SK-N-SH (cell line): ENCODE data around the gene AP2A2. TPM values are rescaled to one million over a fixed set of nuclear protein-coding genes. Genes with fewer than 3 reads are reported as not detected.
A peak's percentile ranks its signal among the peaks of the same experiment; 100 is the strongest.

ENCODE experiments used
- CTCF ChIA-PET: fragments of 300-600, 350-600 bp; formaldehyde crosslinking; extraction: SDS; loops from one replicate; lab custom pipeline; 2021; lab: Yijun Ruan, JAX
- POLR2A ChIA-PET: fragments of 350-600 bp; sonication (Branson Sonifier 250); formaldehyde crosslinking; extraction: SDS; loops from one replicate; lab custom pipeline; 2020; ENCODE audit warnings: antibody characterized with exemption, inconsistent platforms; lab: Yijun Ruan, JAX
- DNase-seq: peaks from one replicate; pipeline ENCODE4 v3.0.0; 2012
- H2AFZ ChIP-seq: fragments of 200-600 bp; sonication (generic); 2 replicates; pipeline ENCODE4 v1.8.1; 2016; ENCODE audit warnings: antibody characterized with exemption, mild to moderate bottlenecking, low read depth
- H3F3A ChIP-seq: fragments of 200-600 bp; sonication (generic); replicated peaks from 2 replicates; pipeline ENCODE3; 2016; ENCODE audit warnings: antibody characterized with exemption, mild to moderate bottlenecking; ENCODE audit not compliant: insufficient read depth
- H3K27ac ChIP-seq, 2 experiments: fragments of 200-500 bp in 1 of 2; fragments of 200-600 bp in 1 of 2; sonication (Bioruptor generic) in 1 of 2; sonication (generic), shearing (Covaris generic) in 1 of 2; 2 replicates each; pipeline versions ENCODE4 v1.5.1 to v1.6.1; 2014 to 2016; ENCODE audit warnings: low read depth in 2 of 2, inconsistent platforms in 1 of 2, low read length in 1 of 2, mild to moderate bottlenecking in 1 of 2, mixed read lengths in 1 of 2
- H3K27me3 ChIP-seq: fragments of 200-600 bp; sonication (generic), shearing (Covaris generic); 2 replicates; pipeline ENCODE4 v1.6.1; 2016; ENCODE audit warnings: mixed run types; ENCODE audit not compliant: insufficient read depth
- H3K36me3 ChIP-seq, 2 experiments: fragments of 200-500 bp in 1 of 2; fragments of 200-600 bp in 1 of 2; sonication (Bioruptor generic) in 1 of 2; sonication (generic) in 1 of 2; replicated peaks in 1 of 2; 2 replicates each; pipeline versions ENCODE3 to v1.5.1; 2014 to 2016; ENCODE audit warnings: low read length in 1 of 2, mild to moderate bottlenecking in 1 of 2; ENCODE audit not compliant: insufficient read depth in 2 of 2, control insufficient read depth in 1 of 2
- H3K4me1 ChIP-seq, 2 experiments: fragments of 200-500 bp in 1 of 2; fragments of 200-600 bp in 1 of 2; sonication (Bioruptor generic) in 1 of 2; sonication (generic), shearing (Covaris generic) in 1 of 2; 2 replicates each; pipeline versions ENCODE4 v1.5.1 to v1.6.1; 2014 to 2016; ENCODE audit warnings: low read depth in 1 of 2, low read length in 1 of 2, mixed run types in 1 of 2; ENCODE audit not compliant: insufficient read depth in 2 of 2, control insufficient read depth in 1 of 2
- H3K4me2 ChIP-seq: fragments of 200-600 bp; sonication (generic), shearing (Covaris generic); 2 replicates; pipeline ENCODE4 v1.6.1; 2017; ENCODE audit warnings: mixed run types
- H3K4me3 ChIP-seq, 2 experiments: fragments of 200-500 bp in 1 of 2; fragments of 200-600 bp in 1 of 2; sonication (Bioruptor generic) in 1 of 2; sonication (generic), shearing (Covaris generic) in 1 of 2; 2 replicates each; pipeline versions ENCODE4 v1.5.1 to v1.8.1; 2014 to 2016; ENCODE audit warnings: low read depth in 2 of 2, inconsistent platforms in 1 of 2, low read length in 1 of 2, mild to moderate bottlenecking in 1 of 2, mixed read lengths in 1 of 2, moderate library complexity in 1 of 2
- H3K79me2 ChIP-seq: fragments of 200-600 bp; sonication (generic); 2 replicates; pipeline ENCODE4 v1.8.1; 2017; ENCODE audit warnings: mild to moderate bottlenecking; ENCODE audit not compliant: insufficient read depth
- H3K9ac ChIP-seq: fragments of 200-600 bp; sonication (generic); 2 replicates; pipeline ENCODE4 v1.6.1; 2017; ENCODE audit warnings: mixed run types
- H3K9me2 ChIP-seq: fragments of 200-600 bp; sonication (generic); 2 replicates; pipeline ENCODE4 v1.6.1; 2017; ENCODE audit warnings: mixed run types
- H3K9me3 ChIP-seq: fragments of 200-600 bp; sonication (generic); 2 replicates; pipeline ENCODE4 v1.6.1; 2017; ENCODE audit warnings: mixed run types, mild to moderate bottlenecking, moderate library complexity
- H4K20me1 ChIP-seq: fragments of 200-600 bp; sonication (generic); 2 replicates; pipeline ENCODE4 v1.6.1; 2017; ENCODE audit warnings: mild to moderate bottlenecking, mixed run types; ENCODE audit not compliant: insufficient read depth
- CHD2 ChIP-seq: fragments of 150-350 bp; IDR thresholded peaks from 2 replicates; pipeline ENCODE4 v1.6.1; 2018; ENCODE audit warnings: low read length; ENCODE audit not compliant: partially characterized antibody
- EZH2phosphoT487 ChIP-seq: fragments of 200-600 bp; sonication (generic); IDR thresholded peaks from 2 replicates; pipeline ENCODE4 v1.6.1; 2017; ENCODE audit warnings: low read depth, mixed run types, mild to moderate bottlenecking, antibody characterized with exemption, moderate library complexity, borderline replicate concordance
- FOXJ3 ChIP-seq: sonication (generic); formaldehyde crosslinking; IDR thresholded peaks from 2 replicates; pipeline ENCODE4 v1.5.1; 2020; ENCODE audit warnings: mild to moderate bottlenecking, missing genetic modification reagents
- GABPA ChIP-seq: IDR thresholded peaks from 2 replicates; pipeline ENCODE4 v1.4.0; 2012; ENCODE audit warnings: low read depth, mild to moderate bottlenecking
- IRF3 ChIP-seq: fragments of 150-350 bp; IDR thresholded peaks from 2 replicates; pipeline ENCODE4 v1.6.1; 2016; ENCODE audit warnings: mild to moderate bottlenecking, low read depth, low read length
- MEF2A ChIP-seq: IDR thresholded peaks from 2 replicates; pipeline ENCODE4 v1.4.0; 2012; ENCODE audit warnings: low read depth, borderline replicate concordance
- MXI1 ChIP-seq: IDR thresholded peaks from 2 replicates; pipeline ENCODE4 v1.6.1; 2012; ENCODE audit warnings: mild to moderate bottlenecking, low read depth, low read length, improper control_type of control experiment
- NFIC ChIP-seq: IDR thresholded peaks from 2 replicates; pipeline ENCODE4 v1.4.0; 2012; ENCODE audit warnings: borderline replicate concordance
- NRF1 ChIP-seq: IDR thresholded peaks from 2 replicates; pipeline ENCODE4 v1.6.1; 2012; ENCODE audit warnings: low read depth, mild to moderate bottlenecking, low read length
- PBX3 ChIP-seq: IDR thresholded peaks from 2 replicates; pipeline ENCODE4; 2012
- POLR2AphosphoS5 ChIP-seq: IDR thresholded peaks from 2 replicates; pipeline ENCODE4 v1.6.1; 2012; ENCODE audit warnings: low read depth, low read length
- RAD21 ChIP-seq: IDR thresholded peaks from 2 replicates; pipeline ENCODE4 v1.6.1; 2012; ENCODE audit warnings: mild to moderate bottlenecking, low read length
- RCOR1 ChIP-seq: fragments of 150-350 bp; IDR thresholded peaks from 2 replicates; pipeline ENCODE4 v1.6.1; 2017; ENCODE audit warnings: antibody characterized with exemption, low read length
- REST ChIP-seq: IDR thresholded peaks from 2 replicates; pipeline ENCODE4 v1.6.1; 2012; ENCODE audit warnings: mild to moderate bottlenecking, low read depth, low read length, moderate library complexity
- RXRA ChIP-seq: IDR thresholded peaks from 2 replicates; pipeline ENCODE4 v1.4.0; 2012; ENCODE audit warnings: low read depth, mild to moderate bottlenecking, borderline replicate concordance
- SMC3 ChIP-seq: IDR thresholded peaks from 2 replicates; pipeline ENCODE4 v1.6.1; 2012; ENCODE audit warnings: low read depth, low read length, improper control_type of control experiment
- TAF1 ChIP-seq: IDR thresholded peaks from 2 replicates; pipeline ENCODE4 v1.6.1; 2012; ENCODE audit warnings: low read depth, mild to moderate bottlenecking, low read length, moderate library complexity, borderline replicate concordance
- TCF12 ChIP-seq: IDR thresholded peaks from 2 replicates; pipeline ENCODE4 v1.4.0; 2012
- YY1 ChIP-seq: IDR thresholded peaks from 2 replicates; pipeline ENCODE4 v1.4.0; 2012; ENCODE audit warnings: low read depth, mild to moderate bottlenecking
- ZBTB33 ChIP-seq: IDR thresholded peaks from 2 replicates; pipeline ENCODE4 v1.4.0; 2012; ENCODE audit warnings: low read depth, borderline replicate concordance
- WGBS: methylation state at CpG from one replicate; pipeline ENCODE4 v1.1.6; 2017; ENCODE audit warnings: low lambda C conversion rate; 5-methylcytosine and 5-hydroxymethylcytosine counted together
- polyA plus RNA-seq, 3 experiments: library from polyadenylated mRNA; depleted of rRNA; stranded (reverse); fragments of >200 nt; gene quantifications; 2 replicates each; pipeline ENCODE4 v1.2.3, GENCODE V29; 2012

The AP2A2 gene
- polyA plus RNA-seq, 1 of the 3 experiments (the other 2 are of a cell fraction), result 42.7 TPM

GRCh38 chr11:1005928-1006327, 80.3 kb downstream of the AP2A2 start:
- H2AFZ ChIP-seq, result no peak overlapping the region
- TF ChIP-seq NRF1 (no peak), TAF1 (no peak), RXRA (no peak), EZH2phosphoT487 (no peak), RAD21 (no peak), NFIC (no peak), MEF2A (no peak), IRF3 (no peak), PBX3 (no peak), POLR2AphosphoS5 (no peak), MXI1 (no peak), CHD2 (no peak), TCF12 (no peak), FOXJ3 (no peak), GABPA (no peak), YY1 (no peak), RCOR1 (no peak), REST (no peak), ZBTB33 (no peak), SMC3 (no peak)
- TF ChIP-seq, all 33 proteins: peak for 0
- H3K36me3 ChIP-seq, result peaks cover 14 to 75% of the 10 kb centered on the region in 2 experiments
- no peak overlapping the region; a peak in 1 of 4 replicates for H3K27ac ChIP-seq
- no peaks in the 10 kb centered on the region for H3K9me3 ChIP-seq
- H3F3A ChIP-seq, result no peaks in the 10 kb centered on the region
- no peak overlapping the region for H3K4me3 ChIP-seq
- no peaks in the 10 kb centered on the region for H4K20me1 ChIP-seq
- H3K9me2 ChIP-seq, result no peaks in the 10 kb centered on the region
- POLR2A ChIA-PET, result no interaction called here
- H3K9ac ChIP-seq, result no peak overlapping the region
- H3K27me3 ChIP-seq, result no peaks in the 10 kb centered on the region
- no peak overlapping the region for H3K4me2 ChIP-seq
- DNase-seq, result peak; percentile 60
- peaks cover 13% of the 10 kb centered on the region; the same call in 1 of the 2 replicates for H3K79me2 ChIP-seq
- WGBS, result 83% methylated on average over 14 of the region's 21 CpGs
- CTCF ChIA-PET, result no interaction called here
- no peaks in the 10 kb centered on the region for H3K4me1 ChIP-seq
